ENCODE data around the gene S100Z.

DNA sequence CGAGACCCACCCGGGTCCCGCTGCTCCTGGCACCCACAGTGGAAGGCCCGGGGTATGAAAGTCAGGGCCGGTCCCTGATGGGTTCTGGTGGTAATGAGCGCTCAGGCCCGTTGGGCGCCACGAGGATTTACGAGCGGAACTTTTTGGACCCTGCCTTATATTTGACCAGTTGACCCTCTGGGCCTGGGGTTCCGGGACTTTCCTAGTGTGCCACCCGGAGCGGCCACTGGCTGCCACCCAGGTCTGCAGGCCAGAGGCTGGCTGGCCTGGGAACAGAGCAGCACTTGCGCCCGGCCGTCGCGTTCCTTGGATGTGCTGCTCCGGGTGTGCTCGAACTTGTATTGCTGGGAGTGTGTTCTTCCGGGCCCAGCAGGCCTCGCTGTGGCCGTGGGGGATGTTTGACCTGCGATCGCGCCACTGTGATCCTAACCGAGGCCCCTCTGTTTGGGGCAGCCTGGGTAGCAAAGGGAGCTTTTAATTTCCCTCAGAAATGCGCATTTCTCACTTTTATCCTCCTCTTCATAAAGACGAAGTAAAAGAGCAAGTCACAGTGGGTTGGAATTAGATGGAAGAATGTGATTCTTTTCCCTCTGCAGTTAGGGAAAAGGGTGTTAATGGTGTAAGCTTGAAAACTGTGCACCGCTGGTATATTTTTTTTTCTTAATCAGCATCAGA lies 29.8 kb upstream of the S100Z start:
- no peak for TF ChIP-seq POLR2A (IDR thresholded peaks at IDR 0.05)
- TF ChIP-seq, protein P1, sequence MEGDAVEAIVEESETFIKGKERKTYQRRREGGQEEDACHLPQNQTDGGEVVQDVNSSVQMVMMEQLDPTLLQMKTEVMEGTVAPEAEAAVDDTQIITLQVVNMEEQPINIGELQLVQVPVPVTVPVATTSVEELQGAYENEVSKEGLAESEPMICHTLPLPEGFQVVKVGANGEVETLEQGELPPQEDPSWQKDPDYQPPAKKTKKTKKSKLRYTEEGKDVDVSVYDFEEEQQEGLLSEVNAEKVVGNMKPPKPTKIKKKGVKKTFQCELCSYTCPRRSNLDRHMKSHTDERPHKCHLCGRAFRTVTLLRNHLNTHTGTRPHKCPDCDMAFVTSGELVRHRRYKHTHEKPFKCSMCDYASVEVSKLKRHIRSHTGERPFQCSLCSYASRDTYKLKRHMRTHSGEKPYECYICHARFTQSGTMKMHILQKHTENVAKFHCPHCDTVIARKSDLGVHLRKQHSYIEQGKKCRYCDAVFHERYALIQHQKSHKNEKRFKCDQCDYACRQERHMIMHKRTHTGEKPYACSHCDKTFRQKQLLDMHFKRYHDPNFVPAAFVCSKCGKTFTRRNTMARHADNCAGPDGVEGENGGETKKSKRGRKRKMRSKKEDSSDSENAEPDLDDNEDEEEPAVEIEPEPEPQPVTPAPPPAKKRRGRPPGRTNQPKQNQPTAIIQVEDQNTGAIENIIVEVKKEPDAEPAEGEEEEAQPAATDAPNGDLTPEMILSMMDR (IDR thresholded peaks at IDR 0.05), result no peak
